HG03039 (cell line): Measurements from ENCODE around the gene GMPPB.
"Not testable (repeated sequence)": the region's sequence is repeated elsewhere in the genome, so short reads cannot be mapped to it uniquely, and the experiment has no call there.

Experiments used
- ATAC-seq: cut with Tn5 transposase; IDR thresholded peaks from one replicate; pipeline ENCODE4 v1.9.1; 2021; ENCODE audit warnings: mild to moderate bottlenecking, moderate library complexity; ENCODE audit not compliant: unreplicated experiment

The GMPPB gene

GRCh38 chr3:49694409-49695070 is 29.2 kb downstream of the GMPPB start:
- not testable (repeated sequence) for ATAC-seq

- ATAC-seq = not testable (repeated sequence)
These were observed 32.3 kb downstream of the GMPPB start for GRCh38 chr3:49691481-49691880.

GRCh38 chr3:49690856-49691255 is 32.9 kb downstream of the GMPPB start:
- not testable (repeated sequence) for ATAC-seq

- ATAC-seq = not testable (repeated sequence)
These were observed 33.7 kb downstream of the GMPPB start for GRCh38 chr3:49689908-49690624.

DNA sequence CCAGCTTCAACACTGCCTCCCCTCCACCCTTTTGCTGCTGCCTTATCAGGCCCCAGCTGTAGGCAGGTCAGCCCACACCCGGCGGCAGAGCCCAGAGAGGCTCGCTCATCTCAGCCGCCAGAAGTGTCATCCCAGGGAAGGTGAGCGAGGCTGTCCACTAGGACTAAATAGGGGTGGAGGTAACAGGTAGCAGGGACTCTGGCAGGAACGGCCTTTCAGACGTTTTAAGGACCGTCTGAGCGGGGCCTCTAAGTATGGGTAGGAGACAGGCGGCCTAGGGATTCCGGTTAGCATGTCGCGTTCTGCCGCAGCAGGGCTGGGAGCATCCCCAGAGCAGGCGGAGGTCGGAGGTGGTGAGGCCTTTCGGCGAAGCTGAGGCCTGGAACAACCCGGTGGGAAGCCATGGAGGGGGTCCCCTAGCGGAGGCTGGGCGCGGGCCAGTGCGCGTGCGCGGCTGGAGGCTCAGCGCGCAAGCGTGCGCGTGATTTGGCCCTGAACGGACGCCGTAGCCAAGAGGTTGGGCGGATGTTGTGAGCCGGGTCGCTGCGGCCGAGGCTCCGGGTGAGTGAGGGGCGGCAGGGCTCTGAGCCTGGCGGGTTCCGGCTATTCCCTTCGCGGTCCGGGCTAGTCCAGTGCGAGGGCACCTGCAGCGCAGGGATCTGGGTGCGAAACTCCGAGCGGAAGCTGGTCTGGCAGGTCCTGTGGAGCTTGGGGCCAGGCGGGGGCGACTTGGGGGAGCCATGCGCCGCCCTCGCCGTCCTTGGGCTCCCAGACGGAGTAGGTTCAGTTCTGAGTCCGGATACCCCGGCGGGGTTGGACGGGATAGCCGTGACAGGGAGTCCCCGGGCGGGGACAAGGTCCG is 34.5 kb downstream of the GMPPB start, which contains the start of the genes MST1 and RNF123:
TSS of gene MST1 (minus strand) at position 429 of the 862 bp plus-strand sequence. CDS start 783 bp downstream, outside the sequence.
TSS of gene RNF123 (plus strand) at position 512 of the 862 bp plus-strand sequence. CDS start 1,609 bp downstream, outside the sequence.
- peak; percentile 52 for ATAC-seq

- peak; percentile 5 for ATAC-seq
These were observed 35.3 kb downstream of the GMPPB start for GRCh38 chr3:49688338-49689045.

- not testable (repeated sequence) for ATAC-seq
These were observed 36.3 kb downstream of the GMPPB start for GRCh38 chr3:49687424-49687795.

- not testable (repeated sequence) for ATAC-seq
These were observed 36.9 kb downstream of the GMPPB start for GRCh38 chr3:49686769-49687423.

- ATAC-seq = not testable (repeated sequence)
These were observed 37.4 kb downstream of the GMPPB start for GRCh38 chr3:49686346-49686745.

GRCh38 chr3:49685846-49686245 is 37.9 kb downstream of the GMPPB start:
- ATAC-seq = not testable (repeated sequence)

DNA sequence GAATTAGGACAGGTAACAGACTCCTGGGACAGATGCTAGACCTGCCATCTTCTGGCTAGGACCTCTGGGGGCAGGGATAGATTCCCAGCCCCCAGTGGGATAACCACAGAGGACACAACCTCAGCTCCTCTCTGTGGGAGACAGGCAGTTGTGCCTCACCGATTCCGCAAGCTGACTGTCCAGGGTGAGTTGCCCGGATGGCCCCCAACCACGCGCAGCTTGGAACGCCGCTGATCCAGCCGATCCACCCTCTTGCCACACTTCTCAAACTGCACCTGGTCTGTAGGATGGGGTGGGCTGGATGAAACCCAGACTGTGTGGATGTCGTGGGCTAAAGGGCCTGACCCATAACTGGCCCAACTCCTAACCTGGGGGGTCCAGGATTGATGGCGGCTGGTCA is 38.6 kb downstream of the GMPPB start:
- not testable (repeated sequence) for ATAC-seq

DNA sequence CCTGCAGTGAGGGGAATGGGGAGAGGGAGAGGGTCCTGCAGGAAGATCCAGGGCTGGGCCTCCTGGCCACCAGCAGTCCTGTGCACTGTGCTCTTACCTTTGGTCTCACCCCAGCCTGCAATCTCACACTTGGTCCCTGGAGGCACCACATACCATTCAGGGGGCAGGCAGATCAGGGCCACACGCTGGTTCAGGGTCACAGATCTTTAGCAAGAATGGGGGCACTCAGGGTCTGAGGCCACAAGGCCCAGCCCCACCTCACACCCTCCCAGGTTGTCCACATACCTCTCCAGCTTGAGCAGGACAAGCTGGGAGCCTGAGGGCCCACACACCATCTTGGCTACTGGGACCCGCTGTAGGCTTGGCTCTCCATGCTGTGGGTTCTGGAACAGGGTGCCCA is 39.3 kb downstream of the GMPPB start:
- ATAC-seq = not testable (repeated sequence)

DNA sequence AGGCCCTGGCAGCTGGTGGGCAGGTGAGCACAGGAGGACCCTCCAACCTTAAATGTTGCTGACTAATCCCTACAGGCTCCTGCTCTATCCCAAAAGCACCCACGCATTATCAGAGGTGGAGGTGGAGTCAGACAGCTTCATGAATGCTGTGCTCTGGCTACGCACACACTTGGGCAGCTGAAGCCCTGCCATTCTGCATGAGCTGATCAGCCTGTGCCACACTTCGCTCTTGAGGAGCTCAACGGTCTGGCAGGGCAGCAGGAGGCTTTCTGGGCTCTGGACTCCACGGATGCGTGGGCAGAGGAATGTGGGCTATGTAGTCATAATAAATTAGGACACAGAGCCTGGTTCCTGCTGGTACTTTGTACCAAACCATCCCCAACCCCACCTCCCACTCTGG is 40.6 kb downstream of the GMPPB start:
- no peak for ATAC-seq

DNA sequence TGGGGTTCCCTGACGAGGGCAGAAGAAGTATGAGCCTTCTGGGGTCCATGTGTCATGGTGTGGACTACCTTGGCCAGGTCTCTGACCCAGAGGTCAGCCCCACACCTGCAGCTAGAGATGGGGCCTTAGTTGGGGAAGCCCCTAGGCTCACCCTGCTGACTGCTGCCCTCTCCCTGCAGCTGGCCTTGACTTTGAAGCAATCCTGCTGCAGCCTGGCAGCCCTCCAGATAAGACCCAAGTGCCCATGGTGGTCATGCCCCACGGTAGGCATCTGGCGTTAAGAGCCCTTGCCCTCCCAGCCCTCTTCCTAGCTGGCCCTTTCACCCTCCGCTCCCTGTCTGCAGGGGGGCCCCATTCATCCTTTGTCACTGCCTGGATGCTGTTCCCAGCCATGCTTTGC is 42.2 kb downstream of the GMPPB start:
- ATAC-seq = no peak

GRCh38 chr3:49681232-49681522 is 42.6 kb downstream of the GMPPB start:
- ATAC-seq = no peak

DNA sequence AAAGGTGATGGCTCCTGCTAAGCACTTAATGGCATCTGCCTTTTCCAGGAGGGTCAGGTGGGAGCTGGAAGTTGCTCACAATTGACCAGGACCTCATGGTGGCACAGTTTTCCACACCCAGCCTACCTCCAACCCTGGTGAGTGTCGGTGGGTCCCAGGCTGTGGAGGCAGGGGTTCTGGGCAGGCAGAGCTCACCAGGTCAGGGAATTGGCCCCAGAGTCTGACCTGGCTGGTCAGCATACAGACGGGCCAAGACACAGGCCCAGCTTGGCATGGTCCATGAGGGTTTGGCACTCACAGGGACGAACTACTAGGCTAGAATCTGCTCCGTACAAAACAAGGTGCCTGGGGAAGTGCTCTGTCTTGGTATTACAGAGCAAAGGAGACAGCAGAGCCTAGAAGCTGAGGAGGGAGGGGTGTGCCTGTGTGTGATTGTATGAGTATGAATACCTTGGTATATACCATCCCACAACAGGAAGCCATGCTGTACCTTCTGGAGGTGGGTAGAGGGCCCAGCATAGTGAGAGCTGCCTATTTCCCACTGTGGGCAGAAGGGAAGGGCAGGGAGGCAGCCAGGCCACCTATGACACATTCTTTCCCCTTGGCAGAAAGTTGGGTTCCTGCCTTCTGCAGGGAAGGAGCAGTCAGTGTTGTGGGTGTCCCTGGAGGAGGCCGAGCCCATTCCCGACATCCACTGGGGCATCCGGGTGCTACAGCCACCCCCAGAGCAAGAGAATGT is 43.1 kb downstream of the GMPPB start:
- ATAC-seq = no peak

- ATAC-seq = no peak
These were observed 47.8 kb downstream of the GMPPB start for GRCh38 chr3:49675912-49676311.

DNA sequence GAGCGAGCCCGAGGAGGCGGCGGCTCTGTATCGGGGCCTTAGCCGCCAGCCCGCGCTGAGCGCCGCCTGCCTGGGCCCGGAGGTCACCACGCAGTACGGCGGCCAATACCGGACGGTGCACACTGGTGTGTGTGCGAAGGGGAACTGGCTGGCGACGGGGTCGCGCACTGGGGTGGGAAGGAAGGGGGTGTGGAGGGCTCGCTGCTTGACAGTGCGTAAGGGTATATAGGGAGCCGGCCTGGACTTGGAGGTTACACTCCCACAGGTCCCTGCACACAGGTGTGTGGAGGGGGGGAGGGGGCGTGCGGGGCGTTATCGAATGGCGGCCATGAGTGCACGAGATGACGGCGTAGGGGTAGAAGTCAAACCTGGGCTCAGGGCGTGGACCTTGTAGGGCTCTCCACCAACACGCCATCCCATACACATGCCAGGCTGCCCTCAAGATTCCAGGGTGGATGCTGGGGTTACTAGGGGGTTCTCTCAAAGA is 49.2 kb downstream of the GMPPB start:
- ATAC-seq = no peak

DNA sequence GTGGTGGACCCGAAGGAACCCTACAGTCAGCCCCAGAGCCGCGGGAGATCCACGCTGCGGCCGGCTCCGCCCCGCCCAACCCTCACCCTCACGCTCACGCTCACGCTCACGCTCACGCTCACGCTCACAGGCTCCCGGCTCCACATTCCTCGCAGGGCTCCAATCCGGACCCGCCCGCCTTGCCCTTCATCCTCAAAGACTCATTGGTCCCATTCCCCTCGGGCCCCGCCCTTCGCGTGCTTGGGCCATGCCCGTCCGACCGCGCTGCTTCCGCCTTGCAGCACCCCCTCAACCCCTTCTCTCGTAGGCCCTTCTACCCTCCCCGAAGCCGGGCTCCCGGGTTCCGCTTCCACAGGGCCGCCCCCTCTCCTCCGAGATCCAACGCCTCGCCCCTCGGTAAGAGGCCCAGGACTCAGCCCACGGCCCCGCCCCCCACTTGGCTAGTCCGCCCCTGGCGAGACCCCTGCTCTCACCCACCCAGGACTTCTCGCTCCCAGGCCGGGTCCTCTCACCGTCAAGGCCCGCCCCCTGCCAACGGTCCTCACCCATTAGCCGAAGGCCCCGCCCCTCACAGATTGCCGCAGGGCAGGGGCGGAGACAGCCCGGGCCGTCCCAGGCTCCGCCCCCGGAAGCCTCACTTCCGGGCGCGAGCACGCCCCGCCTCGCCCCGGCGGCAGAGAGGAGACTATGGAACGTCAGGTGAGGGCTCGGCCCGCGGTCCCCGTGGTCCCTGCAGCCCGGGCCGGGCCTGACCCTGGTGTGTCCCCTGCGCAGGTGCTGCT is 49.8 kb downstream of the GMPPB start, which contains the start of gene APEH:
TSS of gene APEH (plus strand) at position 637 of the 782 bp plus-strand sequence. CDS start at position 688, 51 bp downstream.
- peak; percentile 74 for ATAC-seq
